Cardiac muscle cell (in vitro differentiated cells and primary cell): ENCODE results near the gene PBX2. TPM values are rescaled to one million over a fixed set of nuclear protein-coding genes. Genes with fewer than 3 reads are reported as not detected.

Source experiments
- DNase-seq, 2 donors: peaks; one replicate each; pipeline versions ENCODE4 v3.0.0 to v3.0.0-alpha.2; 2010 to 2017; ENCODE audit warnings: low read depth in 1 of 2, low spot score in 1 of 2
- H3K27ac ChIP-seq: fragments of 200-600 bp; sonication (generic); 2 replicates; pipeline ENCODE4 v1.5.1; 2016
- H3K27me3 ChIP-seq: fragments of 200-600 bp; sonication (generic); 2 replicates; pipeline ENCODE4 v1.6.0; 2016; ENCODE audit warnings: control low read depth
- H3K36me3 ChIP-seq: fragments of 200-600 bp; sonication (generic); 2 replicates; pipeline ENCODE4 v1.5.1; 2016; ENCODE audit warnings: control low read depth
- H3K4me1 ChIP-seq: fragments of 200-600 bp; sonication (generic); 2 replicates; pipeline ENCODE4 v1.8.1; 2017; ENCODE audit warnings: low read depth, mild to moderate bottlenecking, mixed run types
- H3K4me3 ChIP-seq: fragments of 200-600 bp; sonication (generic); 2 replicates; pipeline ENCODE4 v1.5.1; 2016; ENCODE audit warnings: mild to moderate bottlenecking
- H3K9me3 ChIP-seq: fragments of 200-600 bp; sonication (generic); 2 replicates; pipeline ENCODE4 v1.5.1; 2017; ENCODE audit warnings: low read depth, mild to moderate bottlenecking, control low read depth
- polyA plus RNA-seq: library from polyadenylated mRNA; unstranded; fragments of >200 nt; fragmentation: Nextera tagmentation; extraction: Ambion mirVana; gene quantifications from 2 replicates; pipeline ENCODE4 v1.2.1, GENCODE V29; 2016
- total RNA-seq: library from RNA; depleted of rRNA; stranded (reverse); fragments of >200 nt; gene quantifications from 2 replicates; pipeline ENCODE4 v1.2.3, GENCODE V29; 2016
- TF ChIP-seq, protein P1 (sequence below): IDR thresholded peaks from 2 replicates; pipeline ENCODE4 v1.5.1; 2012; ENCODE audit warnings: low read depth, mild to moderate bottlenecking, low read length

PBX2 gene, protein sequence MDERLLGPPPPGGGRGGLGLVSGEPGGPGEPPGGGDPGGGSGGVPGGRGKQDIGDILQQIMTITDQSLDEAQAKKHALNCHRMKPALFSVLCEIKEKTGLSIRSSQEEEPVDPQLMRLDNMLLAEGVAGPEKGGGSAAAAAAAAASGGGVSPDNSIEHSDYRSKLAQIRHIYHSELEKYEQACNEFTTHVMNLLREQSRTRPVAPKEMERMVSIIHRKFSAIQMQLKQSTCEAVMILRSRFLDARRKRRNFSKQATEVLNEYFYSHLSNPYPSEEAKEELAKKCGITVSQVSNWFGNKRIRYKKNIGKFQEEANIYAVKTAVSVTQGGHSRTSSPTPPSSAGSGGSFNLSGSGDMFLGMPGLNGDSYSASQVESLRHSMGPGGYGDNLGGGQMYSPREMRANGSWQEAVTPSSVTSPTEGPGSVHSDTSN
- total RNA-seq (124 and 130 TPM in 2 replicates), polyA plus RNA-seq (17.3 and 23.9 TPM in 2 replicates)

DNA sequence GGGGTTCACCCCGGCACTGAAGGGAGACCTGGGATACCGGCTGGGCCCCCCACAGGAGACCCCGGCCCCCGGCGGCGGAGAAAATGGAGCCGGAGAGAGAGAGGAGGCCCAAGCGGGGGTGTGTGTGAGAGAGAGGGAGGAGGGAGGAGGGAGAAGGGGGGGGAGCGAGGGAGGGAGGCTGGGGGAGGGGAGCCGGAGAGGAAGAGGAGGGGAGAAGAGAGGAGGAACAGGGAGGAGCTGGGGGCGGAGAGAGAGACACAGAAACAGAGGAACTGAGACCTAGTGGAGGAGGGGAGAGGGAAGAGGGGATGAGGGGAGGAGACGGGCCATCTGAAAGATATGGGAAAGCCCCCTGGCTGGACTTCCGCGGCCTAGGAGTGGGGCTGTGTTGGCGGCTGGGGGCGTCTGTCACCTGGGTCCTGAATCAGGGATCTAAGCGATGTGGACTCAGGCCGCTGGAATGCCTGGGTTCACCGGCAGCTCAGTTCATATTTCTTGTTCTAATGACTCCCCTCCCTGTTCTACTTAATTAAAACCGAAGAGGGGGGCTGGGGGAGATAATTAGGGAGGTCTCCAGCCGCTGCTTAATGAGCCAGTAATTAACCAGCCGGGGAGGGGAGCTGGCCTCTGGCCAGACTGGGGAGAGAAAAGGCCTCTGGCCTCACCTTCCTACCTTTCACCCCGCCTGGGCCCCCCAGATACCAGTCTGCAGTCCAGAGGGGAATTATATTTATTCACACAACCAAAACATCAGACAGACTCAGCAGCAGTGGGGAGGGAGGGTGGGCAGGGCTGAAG, at the start of gene PBX2:
Gene PBX2 (minus strand): TSS at position 149 of the 798 bp plus-strand sequence. CDS start 287 bp downstream, outside the sequence.
- peak within 1 kb of the TSS; percentile 97 for H3K27ac ChIP-seq
- peak; percentile 90 to 95 for DNase-seq
- no peaks in the 10 kb centered on the region for H3K9me3 ChIP-seq
- H3K27me3 ChIP-seq = no peaks in the 10 kb centered on the region
- peaks cover 15% of the 10 kb centered on the region for H3K36me3 ChIP-seq
- peak within 1 kb of the TSS; percentile 80 for H3K4me3 ChIP-seq
- peaks cover 4% of the 10 kb centered on the region for H3K4me1 ChIP-seq
- TF ChIP-seq, protein P1, sequence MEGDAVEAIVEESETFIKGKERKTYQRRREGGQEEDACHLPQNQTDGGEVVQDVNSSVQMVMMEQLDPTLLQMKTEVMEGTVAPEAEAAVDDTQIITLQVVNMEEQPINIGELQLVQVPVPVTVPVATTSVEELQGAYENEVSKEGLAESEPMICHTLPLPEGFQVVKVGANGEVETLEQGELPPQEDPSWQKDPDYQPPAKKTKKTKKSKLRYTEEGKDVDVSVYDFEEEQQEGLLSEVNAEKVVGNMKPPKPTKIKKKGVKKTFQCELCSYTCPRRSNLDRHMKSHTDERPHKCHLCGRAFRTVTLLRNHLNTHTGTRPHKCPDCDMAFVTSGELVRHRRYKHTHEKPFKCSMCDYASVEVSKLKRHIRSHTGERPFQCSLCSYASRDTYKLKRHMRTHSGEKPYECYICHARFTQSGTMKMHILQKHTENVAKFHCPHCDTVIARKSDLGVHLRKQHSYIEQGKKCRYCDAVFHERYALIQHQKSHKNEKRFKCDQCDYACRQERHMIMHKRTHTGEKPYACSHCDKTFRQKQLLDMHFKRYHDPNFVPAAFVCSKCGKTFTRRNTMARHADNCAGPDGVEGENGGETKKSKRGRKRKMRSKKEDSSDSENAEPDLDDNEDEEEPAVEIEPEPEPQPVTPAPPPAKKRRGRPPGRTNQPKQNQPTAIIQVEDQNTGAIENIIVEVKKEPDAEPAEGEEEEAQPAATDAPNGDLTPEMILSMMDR = no peak

DNA sequence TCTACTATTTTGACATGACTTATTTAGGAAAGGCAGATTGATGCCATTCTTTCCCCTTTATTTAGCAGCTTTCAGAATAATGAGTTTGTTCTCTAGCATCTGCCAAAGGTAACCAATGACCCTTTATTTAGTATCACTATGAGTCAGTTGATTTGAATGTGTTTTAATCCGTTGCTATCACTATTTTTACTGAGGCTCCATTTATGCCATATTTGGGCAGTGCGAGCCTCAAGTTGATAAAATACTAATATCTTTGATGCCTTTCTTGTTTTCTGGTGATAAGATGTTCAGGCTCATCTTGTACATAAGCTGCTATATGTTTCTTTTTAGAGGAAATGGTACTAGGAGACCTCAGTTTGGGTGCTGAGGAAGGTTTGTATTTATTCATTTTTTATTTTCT, 49.5 kb upstream of the PBX2 start:
- no peaks in the 10 kb centered on the region for H3K4me1 ChIP-seq
- DNase-seq = no peak
- no peak overlapping the region for H3K4me3 ChIP-seq
- no peaks in the 10 kb centered on the region for H3K9me3 ChIP-seq
- no peaks in the 10 kb centered on the region for H3K27me3 ChIP-seq
- TF ChIP-seq, protein P1 = no peak
- H3K27ac ChIP-seq = no peak overlapping the region
- no peaks in the 10 kb centered on the region for H3K36me3 ChIP-seq

DNA sequence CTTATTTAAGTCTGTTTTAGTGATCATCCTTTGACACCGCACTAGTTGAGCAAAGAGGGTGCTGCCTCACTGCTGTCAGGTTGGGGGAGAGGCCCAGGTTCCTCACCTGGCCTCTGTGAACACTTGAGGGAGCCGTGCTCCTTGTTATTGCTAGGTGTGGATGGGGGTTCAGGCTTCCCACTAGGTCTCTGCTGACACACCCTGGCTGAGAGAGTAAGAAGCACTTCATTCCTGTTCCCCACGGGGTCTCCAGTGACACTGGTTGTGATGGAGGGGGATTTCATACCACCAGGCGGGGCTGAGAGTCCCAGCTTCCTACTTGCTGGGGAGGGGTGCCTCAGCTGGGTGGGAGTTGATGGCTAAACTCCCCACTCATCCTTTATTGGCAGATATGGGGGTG, 44.9 kb upstream of the PBX2 start:
- Histone ChIP-seq H3K36me3 (no peaks in the 10 kb centered on the region), H3K27me3 (no peaks in the 10 kb centered on the region), H3K9me3 (no peaks in the 10 kb centered on the region), H3K27ac (no peak overlapping the region), H3K4me3 (no peak overlapping the region), H3K4me1 (no peaks in the 10 kb centered on the region)
- TF ChIP-seq, protein P1 = no peak
- peak in 1 of 2 donors; percentile 3 for DNase-seq

DNA sequence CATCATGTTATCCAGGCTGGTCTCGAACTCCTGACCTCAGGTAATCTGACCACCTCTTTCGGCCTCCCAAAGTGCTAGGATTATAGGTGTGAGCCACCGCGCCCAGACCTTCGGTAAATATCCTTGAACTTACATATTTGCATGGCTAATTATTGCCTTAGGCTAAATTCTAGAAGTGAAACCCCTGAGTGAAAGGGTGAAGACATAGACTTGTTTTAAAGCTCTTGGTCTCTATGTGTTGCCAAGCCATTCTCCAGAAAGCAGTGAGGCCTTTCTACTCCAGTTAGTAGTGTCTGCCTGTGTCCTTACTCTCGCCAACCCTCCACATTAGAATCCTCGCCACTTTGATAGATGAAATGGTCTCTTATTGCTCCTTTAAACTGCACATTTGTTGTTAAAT, 36.4 kb upstream of the PBX2 start:
- Histone ChIP-seq H3K4me1 (no peaks in the 10 kb centered on the region), H3K27ac (no peak overlapping the region), H3K9me3 (no peaks in the 10 kb centered on the region), H3K27me3 (no peaks in the 10 kb centered on the region), H3K36me3 (no peaks in the 10 kb centered on the region), H3K4me3 (no peak overlapping the region)
- no peak for DNase-seq
- TF ChIP-seq, protein P1 = no peak

DNA sequence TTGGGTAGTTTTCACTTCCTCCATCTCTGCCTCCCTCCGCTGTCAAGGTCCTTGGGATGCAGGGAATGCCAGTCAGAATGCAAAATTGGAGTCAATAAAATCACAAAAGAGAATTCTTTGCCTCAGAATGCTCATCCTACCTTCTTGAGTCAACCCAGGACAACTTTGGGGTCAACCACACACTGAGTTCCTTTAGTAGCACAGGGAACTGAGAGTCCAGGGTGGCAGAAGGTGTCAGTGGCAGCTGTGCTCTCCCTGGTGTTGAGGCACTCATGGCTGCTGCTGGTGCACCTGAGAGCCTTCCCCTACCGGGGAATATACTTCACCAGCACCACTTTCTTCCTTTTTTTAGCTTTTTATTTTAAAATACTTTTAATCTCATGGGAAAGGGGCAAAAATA, 34.7 kb upstream of the PBX2 start:
- DNase-seq = no peak
- Histone ChIP-seq H3K27ac (no peak overlapping the region), H3K4me1 (no peaks in the 10 kb centered on the region), H3K9me3 (no peaks in the 10 kb centered on the region), H3K27me3 (no peaks in the 10 kb centered on the region), H3K4me3 (no peak overlapping the region), H3K36me3 (no peaks in the 10 kb centered on the region)
- TF ChIP-seq, protein P1 = no peak
